Measurements from ENCODE around the gene LY6G5B. TPM values are rescaled to one million over a fixed set of nuclear protein-coding genes. Genes with fewer than 3 reads are reported as not detected.

Gene LY6G5B
- total RNA-seq, 1 experiment from 2014 or later = 5.3 TPM

GRCh38 chr6:31691564-31692108, 21.9 kb downstream of the LY6G5B start:
- ChIA-PET POLR2A (ENCODE audit: unreplicated experiment) (no interaction called here), CTCF (no interaction called here)
- Histone ChIP-seq H3K4me2 (ENCODE audit: low read length) (no peak overlapping the region), H3K27ac (ENCODE audit: low read length) (no peak overlapping the region), H3K27me3 (ENCODE audit: low read length) (no peaks in the 10 kb centered on the region), H3F3A (ENCODE audit: low read length, unreplicated experiment) (no peaks in the 10 kb centered on the region), H3K9me3 (ENCODE audit: low read length) (no peaks in the 10 kb centered on the region), H3K9me2 (replicated peaks; ENCODE audit: low read length) (no peaks in the 10 kb centered on the region), H3K4me1 (ENCODE audit: insufficient read depth, low read length) (0 out of 2 replicates have a peak, but pooled peaks cover 3% of the 10 kb centered on the region), H3K4me3 (ENCODE audit: low read length) (no peak overlapping the region), H3K9ac (ENCODE audit: low read length) (no peak overlapping the region), H3K79me2 (ENCODE audit: low read length) (no peaks in the 10 kb centered on the region), H4K20me1 (ENCODE audit: low read length) (no peaks in the 10 kb centered on the region), H3K36me3 (ENCODE audit: low read depth, low read length) (peaks cover 9% of the 10 kb centered on the region; the same call in 1 of the 2 replicates), H2AFZ (ENCODE audit: low read length) (no peak overlapping the region)
- intact Hi-C loops (cut with micrococcal nuclease) = no loop called here
- ATAC-seq (no peak), DNase-seq (no peak)
- no peak for TF ChIP-seq CTCF (conservative IDR thresholded peaks at IDR 0.05; ENCODE audit: low read depth, low read length)
- TF ChIP-seq EZH2 (IDR thresholded peaks at IDR 0.05; ENCODE audit: low read length, unreplicated experiment) = no peak
- no peak for TF ChIP-seq EZH2phosphoT487 (IDR thresholded peaks at IDR 0.05; ENCODE audit: borderline replicate concordance, low read length)
- no TSS peak for BruUV-seq (replicated peaks)

- Histone ChIP-seq H3K36me3 (ENCODE audit: low read depth, low read length) (peaks cover 8% of the 10 kb centered on the region; the same call in 1 of the 2 replicates), H3F3A (ENCODE audit: low read length, unreplicated experiment) (no peaks in the 10 kb centered on the region), H3K27ac (ENCODE audit: low read length) (no peak overlapping the region), H3K9ac (ENCODE audit: low read length) (no peak overlapping the region), H4K20me1 (ENCODE audit: low read length) (no peaks in the 10 kb centered on the region), H3K4me3 (ENCODE audit: low read length) (no peak overlapping the region), H3K79me2 (ENCODE audit: low read length) (no peaks in the 10 kb centered on the region), H3K4me1 (ENCODE audit: insufficient read depth, low read length) (0 out of 2 replicates have a peak, but pooled peaks cover 3% of the 10 kb centered on the region), H3K27me3 (ENCODE audit: low read length) (no peaks in the 10 kb centered on the region), H3K9me2 (replicated peaks; ENCODE audit: low read length) (no peaks in the 10 kb centered on the region), H3K9me3 (ENCODE audit: low read length) (no peaks in the 10 kb centered on the region), H2AFZ (ENCODE audit: low read length) (no peak overlapping the region), H3K4me2 (ENCODE audit: low read length) (no peak overlapping the region)
- DNase-seq = no peak
- intact Hi-C loops (cut with micrococcal nuclease) = no loop called here
- ATAC-seq = no peak
- TF ChIP-seq EZH2phosphoT487 (IDR thresholded peaks at IDR 0.05; ENCODE audit: borderline replicate concordance, low read length) (no peak), CTCF (conservative IDR thresholded peaks at IDR 0.05; ENCODE audit: low read depth, low read length) (no peak), EZH2 (IDR thresholded peaks at IDR 0.05; ENCODE audit: low read length, unreplicated experiment) (no peak)
- ChIA-PET POLR2A (ENCODE audit: unreplicated experiment) (no interaction called here), CTCF (no interaction called here)
- no TSS peak for BruUV-seq (replicated peaks)
These were observed 22.6 kb downstream of the LY6G5B start for GRCh38 chr6:31692353-31692752.

- H3K79me2 ChIP-seq (ENCODE audit: low read length) = no peaks in the 10 kb centered on the region
- H2AFZ ChIP-seq (ENCODE audit: low read length) = no peak overlapping the region
- POLR2A ChIA-PET (ENCODE audit: unreplicated experiment) = no interaction called here
- intact Hi-C loops (cut with micrococcal nuclease) = no loop called here
- H3K36me3 ChIP-seq (ENCODE audit: low read depth, low read length) = peaks cover 8% of the 10 kb centered on the region; the same call in 1 of the 2 replicates
- H3K9me2 ChIP-seq (replicated peaks; ENCODE audit: low read length) = no peaks in the 10 kb centered on the region
- BruUV-seq (replicated peaks) = no TSS peak
- H3K4me3 ChIP-seq (ENCODE audit: low read length) = no peak overlapping the region
- no peaks in the 10 kb centered on the region for H3K27me3 ChIP-seq (ENCODE audit: low read length)
- 0 out of 2 replicates have a peak, but pooled peaks cover 3% of the 10 kb centered on the region for H3K4me1 ChIP-seq (ENCODE audit: insufficient read depth, low read length)
- H3K9ac ChIP-seq (ENCODE audit: low read length) = no peak overlapping the region
- no peak overlapping the region for H3K4me2 ChIP-seq (ENCODE audit: low read length)
- no peaks in the 10 kb centered on the region for H3K9me3 ChIP-seq (ENCODE audit: low read length)
- H3F3A ChIP-seq (ENCODE audit: low read length, unreplicated experiment) = no peaks in the 10 kb centered on the region
- no peaks in the 10 kb centered on the region for H4K20me1 ChIP-seq (ENCODE audit: low read length)
- DNase-seq (no peak), ATAC-seq (no peak)
- H3K27ac ChIP-seq (ENCODE audit: low read length) = no peak overlapping the region
- no peak for TF ChIP-seq EZH2 (IDR thresholded peaks at IDR 0.05; ENCODE audit: low read length, unreplicated experiment)
- CTCF ChIA-PET = no interaction called here
These were observed 23.1 kb downstream of the LY6G5B start for GRCh38 chr6:31692886-31693285.

All from PC-3 (cell line).